ENCODE results near the gene NUP54. TPM values are rescaled to one million over a fixed set of nuclear protein-coding genes. Genes with fewer than 3 reads are reported as not detected.

NUP54 gene
- total and polyA plus RNA-seq, 2 of the 8 experiments (the other 6 are each of a cell fraction or from before 2014, with no cell fraction given) = 51.4 to 103 TPM

DNA sequence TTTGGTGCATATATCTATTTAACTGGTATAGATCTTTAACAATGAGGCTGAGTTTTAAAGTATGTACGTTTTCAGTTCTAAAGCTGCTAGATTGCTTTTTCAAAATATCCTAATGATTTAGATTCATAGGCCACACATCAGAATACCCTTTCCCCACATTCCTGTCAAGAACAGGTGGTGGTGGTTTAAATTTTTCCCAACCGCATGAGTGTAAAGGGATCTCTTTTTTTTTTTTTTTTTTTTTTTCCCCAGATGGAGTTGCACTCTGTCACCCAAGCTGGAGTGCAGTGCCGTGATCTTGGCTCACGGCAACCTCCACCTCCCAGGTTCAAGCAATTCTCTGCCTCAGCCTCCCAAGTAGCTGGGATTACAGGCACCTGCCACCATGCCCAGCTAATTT is 28.0 kb downstream of the NUP54 start (continued):
- TF ChIP-seq, protein P1, sequence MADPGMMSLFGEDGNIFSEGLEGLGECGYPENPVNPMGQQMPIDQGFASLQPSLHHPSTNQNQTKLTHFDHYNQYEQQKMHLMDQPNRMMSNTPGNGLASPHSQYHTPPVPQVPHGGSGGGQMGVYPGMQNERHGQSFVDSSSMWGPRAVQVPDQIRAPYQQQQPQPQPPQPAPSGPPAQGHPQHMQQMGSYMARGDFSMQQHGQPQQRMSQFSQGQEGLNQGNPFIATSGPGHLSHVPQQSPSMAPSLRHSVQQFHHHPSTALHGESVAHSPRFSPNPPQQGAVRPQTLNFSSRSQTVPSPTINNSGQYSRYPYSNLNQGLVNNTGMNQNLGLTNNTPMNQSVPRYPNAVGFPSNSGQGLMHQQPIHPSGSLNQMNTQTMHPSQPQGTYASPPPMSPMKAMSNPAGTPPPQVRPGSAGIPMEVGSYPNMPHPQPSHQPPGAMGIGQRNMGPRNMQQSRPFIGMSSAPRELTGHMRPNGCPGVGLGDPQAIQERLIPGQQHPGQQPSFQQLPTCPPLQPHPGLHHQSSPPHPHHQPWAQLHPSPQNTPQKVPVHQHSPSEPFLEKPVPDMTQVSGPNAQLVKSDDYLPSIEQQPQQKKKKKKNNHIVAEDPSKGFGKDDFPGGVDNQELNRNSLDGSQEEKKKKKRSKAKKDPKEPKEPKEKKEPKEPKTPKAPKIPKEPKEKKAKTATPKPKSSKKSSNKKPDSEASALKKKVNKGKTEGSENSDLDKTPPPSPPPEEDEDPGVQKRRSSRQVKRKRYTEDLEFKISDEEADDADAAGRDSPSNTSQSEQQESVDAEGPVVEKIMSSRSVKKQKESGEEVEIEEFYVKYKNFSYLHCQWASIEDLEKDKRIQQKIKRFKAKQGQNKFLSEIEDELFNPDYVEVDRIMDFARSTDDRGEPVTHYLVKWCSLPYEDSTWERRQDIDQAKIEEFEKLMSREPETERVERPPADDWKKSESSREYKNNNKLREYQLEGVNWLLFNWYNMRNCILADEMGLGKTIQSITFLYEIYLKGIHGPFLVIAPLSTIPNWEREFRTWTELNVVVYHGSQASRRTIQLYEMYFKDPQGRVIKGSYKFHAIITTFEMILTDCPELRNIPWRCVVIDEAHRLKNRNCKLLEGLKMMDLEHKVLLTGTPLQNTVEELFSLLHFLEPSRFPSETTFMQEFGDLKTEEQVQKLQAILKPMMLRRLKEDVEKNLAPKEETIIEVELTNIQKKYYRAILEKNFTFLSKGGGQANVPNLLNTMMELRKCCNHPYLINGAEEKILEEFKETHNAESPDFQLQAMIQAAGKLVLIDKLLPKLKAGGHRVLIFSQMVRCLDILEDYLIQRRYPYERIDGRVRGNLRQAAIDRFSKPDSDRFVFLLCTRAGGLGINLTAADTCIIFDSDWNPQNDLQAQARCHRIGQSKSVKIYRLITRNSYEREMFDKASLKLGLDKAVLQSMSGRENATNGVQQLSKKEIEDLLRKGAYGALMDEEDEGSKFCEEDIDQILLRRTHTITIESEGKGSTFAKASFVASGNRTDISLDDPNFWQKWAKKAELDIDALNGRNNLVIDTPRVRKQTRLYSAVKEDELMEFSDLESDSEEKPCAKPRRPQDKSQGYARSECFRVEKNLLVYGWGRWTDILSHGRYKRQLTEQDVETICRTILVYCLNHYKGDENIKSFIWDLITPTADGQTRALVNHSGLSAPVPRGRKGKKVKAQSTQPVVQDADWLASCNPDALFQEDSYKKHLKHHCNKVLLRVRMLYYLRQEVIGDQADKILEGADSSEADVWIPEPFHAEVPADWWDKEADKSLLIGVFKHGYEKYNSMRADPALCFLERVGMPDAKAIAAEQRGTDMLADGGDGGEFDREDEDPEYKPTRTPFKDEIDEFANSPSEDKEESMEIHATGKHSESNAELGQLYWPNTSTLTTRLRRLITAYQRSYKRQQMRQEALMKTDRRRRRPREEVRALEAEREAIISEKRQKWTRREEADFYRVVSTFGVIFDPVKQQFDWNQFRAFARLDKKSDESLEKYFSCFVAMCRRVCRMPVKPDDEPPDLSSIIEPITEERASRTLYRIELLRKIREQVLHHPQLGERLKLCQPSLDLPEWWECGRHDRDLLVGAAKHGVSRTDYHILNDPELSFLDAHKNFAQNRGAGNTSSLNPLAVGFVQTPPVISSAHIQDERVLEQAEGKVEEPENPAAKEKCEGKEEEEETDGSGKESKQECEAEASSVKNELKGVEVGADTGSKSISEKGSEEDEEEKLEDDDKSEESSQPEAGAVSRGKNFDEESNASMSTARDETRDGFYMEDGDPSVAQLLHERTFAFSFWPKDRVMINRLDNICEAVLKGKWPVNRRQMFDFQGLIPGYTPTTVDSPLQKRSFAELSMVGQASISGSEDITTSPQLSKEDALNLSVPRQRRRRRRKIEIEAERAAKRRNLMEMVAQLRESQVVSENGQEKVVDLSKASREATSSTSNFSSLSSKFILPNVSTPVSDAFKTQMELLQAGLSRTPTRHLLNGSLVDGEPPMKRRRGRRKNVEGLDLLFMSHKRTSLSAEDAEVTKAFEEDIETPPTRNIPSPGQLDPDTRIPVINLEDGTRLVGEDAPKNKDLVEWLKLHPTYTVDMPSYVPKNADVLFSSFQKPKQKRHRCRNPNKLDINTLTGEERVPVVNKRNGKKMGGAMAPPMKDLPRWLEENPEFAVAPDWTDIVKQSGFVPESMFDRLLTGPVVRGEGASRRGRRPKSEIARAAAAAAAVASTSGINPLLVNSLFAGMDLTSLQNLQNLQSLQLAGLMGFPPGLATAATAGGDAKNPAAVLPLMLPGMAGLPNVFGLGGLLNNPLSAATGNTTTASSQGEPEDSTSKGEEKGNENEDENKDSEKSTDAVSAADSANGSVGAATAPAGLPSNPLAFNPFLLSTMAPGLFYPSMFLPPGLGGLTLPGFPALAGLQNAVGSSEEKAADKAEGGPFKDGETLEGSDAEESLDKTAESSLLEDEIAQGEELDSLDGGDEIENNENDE (IDR thresholded peaks at IDR 0.05; ENCODE audit: insufficient replicate concordance, low read length) = no peak
- TF ChIP-seq BRCA1 (IDR thresholded peaks at IDR 0.05; ENCODE audit: low read depth, low read length) = no peak
- no peak for TF ChIP-seq CHD2 (IDR thresholded peaks at IDR 0.05; ENCODE audit: low read length)
- TF ChIP-seq, protein P2, sequence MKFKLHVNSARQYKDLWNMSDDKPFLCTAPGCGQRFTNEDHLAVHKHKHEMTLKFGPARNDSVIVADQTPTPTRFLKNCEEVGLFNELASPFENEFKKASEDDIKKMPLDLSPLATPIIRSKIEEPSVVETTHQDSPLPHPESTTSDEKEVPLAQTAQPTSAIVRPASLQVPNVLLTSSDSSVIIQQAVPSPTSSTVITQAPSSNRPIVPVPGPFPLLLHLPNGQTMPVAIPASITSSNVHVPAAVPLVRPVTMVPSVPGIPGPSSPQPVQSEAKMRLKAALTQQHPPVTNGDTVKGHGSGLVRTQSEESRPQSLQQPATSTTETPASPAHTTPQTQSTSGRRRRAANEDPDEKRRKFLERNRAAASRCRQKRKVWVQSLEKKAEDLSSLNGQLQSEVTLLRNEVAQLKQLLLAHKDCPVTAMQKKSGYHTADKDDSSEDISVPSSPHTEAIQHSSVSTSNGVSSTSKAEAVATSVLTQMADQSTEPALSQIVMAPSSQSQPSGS (IDR thresholded peaks at IDR 0.05; ENCODE audit: low read length) = no peak
- no peak for TF ChIP-seq EP300 (IDR thresholded peaks at IDR 0.05; ENCODE audit: borderline replicate concordance in 1 of 2, low read depth in 2 of 2, low read length in 2 of 2)
- no peak for TF ChIP-seq TBP (IDR thresholded peaks at IDR 0.05; ENCODE audit: low read depth, low read length)
- TF ChIP-seq KDM1A (IDR thresholded peaks at IDR 0.05; ENCODE audit: borderline replicate concordance, low read length) = no peak

Data from H1 (cell line).